Mucosa of descending colon (tissue), 3 donors: ENCODE data around the gene SLC7A8. TPM values are rescaled to one million over a fixed set of nuclear protein-coding genes. Genes with fewer than 3 reads are reported as not detected.

Source experiments
- ATAC-seq: fragments of 200-7000 bp; cut with Tn5 transposase; one replicate; pipeline ENCODE4 v1.9.1; 2020; ENCODE audit warnings: mild to moderate bottlenecking, moderate library complexity
- DNase-seq, 3 donors: peaks; one replicate each; pipeline ENCODE4 v3.0.0-alpha.2; 2020
- H3K36me3 ChIP-seq: fragments of 200-600 bp; one replicate; pipeline ENCODE4 v1.8.0; 2021; ENCODE audit warnings: low read depth, mild to moderate bottlenecking
- H3K4me1 ChIP-seq: fragments of 200-600 bp; one replicate; pipeline ENCODE4 v1.8.0; 2021; ENCODE audit warnings: low read depth, mild to moderate bottlenecking
- H3K4me3 ChIP-seq: fragments of 200-600 bp; one replicate; pipeline ENCODE4 v1.8.0; 2021; ENCODE audit warnings: mild to moderate bottlenecking
- H3K9me3 ChIP-seq: fragments of 200-600 bp; one replicate; pipeline ENCODE4 v1.8.0; 2021; ENCODE audit warnings: mild to moderate bottlenecking
- intact Hi-C, 2 donors: fragments of 100-400 bp; cut with DNase I in 1 of 2; cut with micrococcal nuclease in 1 of 2; formaldehyde crosslinking; loops; one replicate each; pipeline versions ENCODE4 v1.11.0 to v1.11.1; 2022; cut with DNase I, micrococcal nuclease
- total RNA-seq, 3 donors: library from RNA; stranded (reverse); fragmentation: NEBNext Ultra II Directional in 2 of 3; extraction: Animal tissue kit (Norgen Biotek cat#: 25700) in 2 of 3; gene quantifications; one replicate each; pipeline versions ENCODE4 v1.2.1 to v1.2.4, GENCODE V29; 2021 to 2023
- TF ChIP-seq, protein P1 (sequence below): fragments of 200-600 bp; IDR thresholded peaks from one replicate; pipeline ENCODE4 v1.8.0; 2022; ENCODE audit warnings: antibody characterized with exemption, mild to moderate bottlenecking
- donor health status: DM: no; HTN: no; CAD: no; lungs with moderate emphysema.
- donor health status: DM: no; HTN: no; CAD: no.
- donor health status: DM: no; HTN: yes; CAD: no.

The SLC7A8 gene
- total RNA-seq, 3 donors from 2014 or later: 16.0 to 26.4 (median 22.0) TPM

- no peak overlapping the region for H3K4me3 ChIP-seq
- H3K4me1 ChIP-seq: no peaks in the 10 kb centered on the region
- intact Hi-C loops: no loop called here
- no peaks in the 10 kb centered on the region for H3K9me3 ChIP-seq
- no peaks in the 10 kb centered on the region for H3K36me3 ChIP-seq
- ATAC-seq: no peak
- TF ChIP-seq, protein P1, sequence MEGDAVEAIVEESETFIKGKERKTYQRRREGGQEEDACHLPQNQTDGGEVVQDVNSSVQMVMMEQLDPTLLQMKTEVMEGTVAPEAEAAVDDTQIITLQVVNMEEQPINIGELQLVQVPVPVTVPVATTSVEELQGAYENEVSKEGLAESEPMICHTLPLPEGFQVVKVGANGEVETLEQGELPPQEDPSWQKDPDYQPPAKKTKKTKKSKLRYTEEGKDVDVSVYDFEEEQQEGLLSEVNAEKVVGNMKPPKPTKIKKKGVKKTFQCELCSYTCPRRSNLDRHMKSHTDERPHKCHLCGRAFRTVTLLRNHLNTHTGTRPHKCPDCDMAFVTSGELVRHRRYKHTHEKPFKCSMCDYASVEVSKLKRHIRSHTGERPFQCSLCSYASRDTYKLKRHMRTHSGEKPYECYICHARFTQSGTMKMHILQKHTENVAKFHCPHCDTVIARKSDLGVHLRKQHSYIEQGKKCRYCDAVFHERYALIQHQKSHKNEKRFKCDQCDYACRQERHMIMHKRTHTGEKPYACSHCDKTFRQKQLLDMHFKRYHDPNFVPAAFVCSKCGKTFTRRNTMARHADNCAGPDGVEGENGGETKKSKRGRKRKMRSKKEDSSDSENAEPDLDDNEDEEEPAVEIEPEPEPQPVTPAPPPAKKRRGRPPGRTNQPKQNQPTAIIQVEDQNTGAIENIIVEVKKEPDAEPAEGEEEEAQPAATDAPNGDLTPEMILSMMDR: no peak
- no peak for DNase-seq
Observed at GRCh38 chr14:23105348-23105824, 78.1 kb downstream of the SLC7A8 start.

GRCh38 chr14:23104591-23105347, 78.7 kb downstream of the SLC7A8 start, which contains the start of gene CIROP:
Gene CIROP (minus strand): TSS chr14:23104989. CDS start chr14:23104920, 69 bp downstream.
- DNase-seq (no peak), ATAC-seq (no peak)
- intact Hi-C loops: no loop called here
- Histone ChIP-seq H3K36me3 (no peaks in the 10 kb centered on the region), H3K4me1 (no peaks in the 10 kb centered on the region), H3K4me3 (no peak within 1 kb of the TSS), H3K9me3 (no peaks in the 10 kb centered on the region)
- TF ChIP-seq, protein P1: no peak

DNA sequence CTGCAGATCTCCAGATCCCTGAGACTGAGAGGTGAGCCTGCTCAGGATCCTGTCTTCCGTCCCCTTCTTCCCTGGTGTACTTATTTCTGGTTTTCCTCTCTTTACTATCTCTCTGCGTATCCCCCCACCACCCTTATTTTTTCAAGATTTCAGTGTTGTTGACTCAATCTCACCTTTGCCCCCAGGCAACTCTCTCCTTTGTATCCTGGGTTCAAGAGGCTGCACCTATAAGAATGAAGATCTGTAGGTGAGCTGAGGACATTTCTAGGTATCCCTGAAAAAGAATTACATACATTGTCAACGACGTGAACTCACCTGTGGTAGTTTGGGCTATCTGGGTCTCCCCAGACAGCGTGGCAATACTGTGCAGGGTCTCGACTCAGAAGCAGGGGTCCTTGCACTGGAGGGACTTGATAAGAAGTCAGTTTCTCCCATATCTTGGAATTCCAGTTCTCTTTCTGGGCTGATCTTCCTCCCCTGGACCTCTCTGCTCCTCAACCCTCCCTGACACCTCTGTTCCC, 79.3 kb downstream of the SLC7A8 start:
- intact Hi-C loops: no loop called here
- no peaks in the 10 kb centered on the region for H3K4me1 ChIP-seq
- H3K4me3 ChIP-seq: no peak overlapping the region
- H3K9me3 ChIP-seq: no peaks in the 10 kb centered on the region
- TF ChIP-seq, protein P1: no peak
- no peak for ATAC-seq
- no peaks in the 10 kb centered on the region for H3K36me3 ChIP-seq
- DNase-seq: no peak

- intact Hi-C loops: no loop called here
- Histone ChIP-seq H3K36me3 (no peaks in the 10 kb centered on the region), H3K9me3 (no peaks in the 10 kb centered on the region), H3K4me1 (no peaks in the 10 kb centered on the region), H3K4me3 (no peak overlapping the region)
- TF ChIP-seq, protein P1: no peak
- no peak for DNase-seq
- no peak for ATAC-seq
Observed at GRCh38 chr14:23103581-23103980, 79.9 kb downstream of the SLC7A8 start.

- no peaks in the 10 kb centered on the region for H3K36me3 ChIP-seq
- TF ChIP-seq, protein P1: no peak
- ATAC-seq (no peak), DNase-seq (no peak)
- no peak overlapping the region for H3K4me3 ChIP-seq
- H3K9me3 ChIP-seq: no peaks in the 10 kb centered on the region
- H3K4me1 ChIP-seq: no peaks in the 10 kb centered on the region
- intact Hi-C loops: no loop called here
Observed at GRCh38 chr14:23102801-23103200, 80.7 kb downstream of the SLC7A8 start.
